Measurements from ENCODE around the gene UROC1. TPM values are rescaled to one million over a fixed set of nuclear protein-coding genes. Genes with fewer than 3 reads are reported as not detected.
A peak's percentile ranks its signal among the peaks of the same experiment; 100 is the strongest.

Gene UROC1
- total and polyA plus RNA-seq, 4 donors: 0.01 to 0.21 (median 0.08) TPM

DNA sequence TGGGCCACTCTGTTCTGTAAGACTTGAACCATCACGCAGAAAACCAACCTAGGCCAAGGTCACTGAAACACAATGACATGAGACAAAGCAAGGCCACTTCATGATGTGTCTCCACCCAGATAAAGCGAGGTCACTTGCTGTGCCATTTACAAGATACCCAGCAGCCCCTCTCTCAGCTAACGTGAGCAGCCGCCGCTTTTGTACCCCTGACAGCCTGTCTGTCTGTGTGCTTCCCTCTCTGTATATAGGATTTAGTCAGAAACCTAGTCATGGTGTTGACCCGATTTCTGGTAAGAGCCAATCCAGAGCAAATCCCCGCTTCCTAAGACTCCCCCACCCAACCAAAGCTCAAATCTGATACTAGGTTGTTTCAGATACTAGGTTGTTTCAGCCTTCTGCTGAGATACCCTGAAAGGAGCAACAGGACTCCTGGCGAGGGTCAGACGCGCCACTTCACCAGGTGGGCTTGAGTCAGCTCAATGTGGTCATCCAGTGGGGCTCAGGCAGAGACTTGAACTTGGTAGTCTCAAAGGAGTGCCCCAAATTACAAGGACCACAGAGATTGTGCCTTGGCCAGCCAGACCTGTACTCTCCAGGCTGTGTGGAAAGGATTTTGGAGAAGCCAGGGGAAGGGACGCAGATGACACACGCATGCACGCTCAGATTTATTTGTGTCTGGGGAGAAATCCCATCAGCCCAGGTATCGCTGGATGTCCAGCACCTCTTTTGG is 38.8 kb downstream of the UROC1 start:
- no peak overlapping the region for H3K4me3 ChIP-seq
- peaks cover 4 to 18% (median 8%) of the 10 kb centered on the region in 5 donors for H3K4me1 ChIP-seq (ENCODE audit: control insufficient read depth in 5 of 5, insufficient read depth in 5 of 5, low read length in 5 of 5)
- 96% methylated on average over 14 of the region's 14 CpGs for WGBS, 2 donors
- ATAC-seq (ENCODE audit: insufficient read depth, low FRiP score) (no peak), DNase-seq (no peak)
- H3K36me3 ChIP-seq (ENCODE audit: control insufficient read depth in 4 of 4, insufficient read depth in 4 of 4, low read length in 4 of 4): no peaks in the 10 kb centered on the region
- no peak overlapping the region for H3K27ac ChIP-seq (ENCODE audit: low read depth in 1 of 2, low read length in 1 of 2)
- H3K27me3 ChIP-seq (ENCODE audit: control insufficient read depth in 3 of 3, insufficient read depth in 3 of 3, low read length in 2 of 3): no peaks in the 10 kb centered on the region
- TF ChIP-seq, protein P1, sequence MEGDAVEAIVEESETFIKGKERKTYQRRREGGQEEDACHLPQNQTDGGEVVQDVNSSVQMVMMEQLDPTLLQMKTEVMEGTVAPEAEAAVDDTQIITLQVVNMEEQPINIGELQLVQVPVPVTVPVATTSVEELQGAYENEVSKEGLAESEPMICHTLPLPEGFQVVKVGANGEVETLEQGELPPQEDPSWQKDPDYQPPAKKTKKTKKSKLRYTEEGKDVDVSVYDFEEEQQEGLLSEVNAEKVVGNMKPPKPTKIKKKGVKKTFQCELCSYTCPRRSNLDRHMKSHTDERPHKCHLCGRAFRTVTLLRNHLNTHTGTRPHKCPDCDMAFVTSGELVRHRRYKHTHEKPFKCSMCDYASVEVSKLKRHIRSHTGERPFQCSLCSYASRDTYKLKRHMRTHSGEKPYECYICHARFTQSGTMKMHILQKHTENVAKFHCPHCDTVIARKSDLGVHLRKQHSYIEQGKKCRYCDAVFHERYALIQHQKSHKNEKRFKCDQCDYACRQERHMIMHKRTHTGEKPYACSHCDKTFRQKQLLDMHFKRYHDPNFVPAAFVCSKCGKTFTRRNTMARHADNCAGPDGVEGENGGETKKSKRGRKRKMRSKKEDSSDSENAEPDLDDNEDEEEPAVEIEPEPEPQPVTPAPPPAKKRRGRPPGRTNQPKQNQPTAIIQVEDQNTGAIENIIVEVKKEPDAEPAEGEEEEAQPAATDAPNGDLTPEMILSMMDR (IDR thresholded peaks at IDR 0.05; ENCODE audit: control extremely low read depth, extremely low read depth): no peak
- no peaks in the 10 kb centered on the region for H3K9me3 ChIP-seq (ENCODE audit: control insufficient read depth in 4 of 4, insufficient read depth in 3 of 4, low read length in 3 of 4)
- H3K9ac ChIP-seq (ENCODE audit: insufficient read depth in 1 of 2, low read length in 2 of 2): no peak overlapping the region

- Histone ChIP-seq H3K27ac (ENCODE audit: low read depth in 1 of 2, low read length in 1 of 2) (no peak overlapping the region), H3K9me3 (ENCODE audit: control insufficient read depth in 4 of 4, insufficient read depth in 3 of 4, low read length in 3 of 4) (no peaks in the 10 kb centered on the region), H3K4me1 (ENCODE audit: control insufficient read depth in 5 of 5, insufficient read depth in 5 of 5, low read length in 5 of 5) (peaks cover 18 to 35% (median 21%) of the 10 kb centered on the region in 5 donors), H3K36me3 (ENCODE audit: control insufficient read depth in 4 of 4, insufficient read depth in 4 of 4, low read length in 4 of 4) (peaks cover 0 to 6% (median 3%) of the 10 kb centered on the region in 4 donors), H3K27me3 (ENCODE audit: control insufficient read depth in 3 of 3, insufficient read depth in 3 of 3, low read length in 2 of 3) (no peaks in the 10 kb centered on the region), H3K9ac (ENCODE audit: insufficient read depth in 1 of 2, low read length in 2 of 2) (no peak overlapping the region), H3K4me3 (no peak overlapping the region)
- ATAC-seq (ENCODE audit: insufficient read depth, low FRiP score) (no peak), DNase-seq (no peak)
- 64 to 84% methylated on average over 4 of the region's 4 CpGs for WGBS, 2 donors
- TF ChIP-seq, protein P1 (IDR thresholded peaks at IDR 0.05; ENCODE audit: control extremely low read depth, extremely low read depth): no peak
Measured at GRCh38 chr3:126477061-126477380, 40.6 kb downstream of the UROC1 start.

DNA sequence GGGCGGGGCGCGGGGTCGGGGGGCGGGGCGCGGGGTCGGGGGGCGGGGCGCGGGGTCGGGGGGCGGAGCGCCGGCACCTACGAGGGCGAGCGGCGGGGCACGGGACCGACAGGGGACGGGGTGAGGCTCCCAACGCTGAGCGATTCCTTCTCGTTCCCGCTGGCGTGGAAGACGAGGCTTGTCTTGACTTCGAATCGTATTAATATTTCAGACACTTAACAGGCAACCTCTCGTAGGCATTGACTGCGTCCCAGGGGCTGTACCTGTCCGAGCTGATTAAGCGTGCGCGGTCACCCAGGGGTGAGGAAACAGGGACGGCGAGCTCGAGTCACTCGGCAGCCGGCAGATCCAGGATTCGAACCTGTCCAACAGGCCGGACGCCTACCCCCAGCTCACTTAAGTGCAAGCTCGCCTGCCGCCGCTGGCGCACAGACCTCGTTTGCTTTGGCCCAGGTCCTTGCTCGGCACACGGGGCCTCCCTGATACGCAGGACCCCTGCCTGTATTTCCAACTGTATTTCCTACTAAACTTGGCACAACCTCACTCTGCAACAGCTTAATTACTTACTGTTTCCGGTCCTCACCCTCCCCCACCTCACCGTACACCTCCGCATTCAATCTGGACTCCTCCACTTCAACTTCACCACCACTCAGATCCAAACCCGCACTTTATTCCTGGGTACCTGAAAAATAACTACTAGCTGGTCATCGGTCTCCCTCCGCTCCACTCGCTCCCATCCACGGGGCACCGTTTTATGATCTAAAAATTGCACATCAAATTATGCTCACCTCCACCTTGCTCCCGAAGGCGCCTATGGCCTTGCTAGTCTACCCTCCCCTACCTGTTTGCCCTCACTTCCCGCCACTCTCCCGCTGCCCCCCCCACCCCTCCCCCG is 41.2 kb downstream of the UROC1 start:
- peak overlapping the region in 1 of 2 donors; percentile 92 for H3K9ac ChIP-seq (ENCODE audit: insufficient read depth in 1 of 2, low read length in 2 of 2)
- 11 to 16% methylated on average over 44 to 60 of the region's 66 CpGs for WGBS, 2 donors
- H3K27me3 ChIP-seq (ENCODE audit: control insufficient read depth in 3 of 3, insufficient read depth in 3 of 3, low read length in 2 of 3): no peaks in the 10 kb centered on the region
- H3K36me3 ChIP-seq (ENCODE audit: control insufficient read depth in 4 of 4, insufficient read depth in 4 of 4, low read length in 4 of 4): peaks cover 0 to 8% (median 3%) of the 10 kb centered on the region in 4 donors
- peak overlapping the region; percentile 71 to 82 for H3K27ac ChIP-seq (ENCODE audit: low read depth in 1 of 2, low read length in 1 of 2)
- peaks cover 18 to 35% (median 21%) of the 10 kb centered on the region in 5 donors for H3K4me1 ChIP-seq (ENCODE audit: control insufficient read depth in 5 of 5, insufficient read depth in 5 of 5, low read length in 5 of 5)
- peak; percentile 28 for ATAC-seq (ENCODE audit: insufficient read depth, low FRiP score)
- peak; percentile 68 to 79 (median 69) for DNase-seq
- H3K9me3 ChIP-seq (ENCODE audit: control insufficient read depth in 4 of 4, insufficient read depth in 3 of 4, low read length in 3 of 4): no peaks in the 10 kb centered on the region
- peak overlapping the region; percentile 39 for H3K4me3 ChIP-seq
- TF ChIP-seq, protein P1 (IDR thresholded peaks at IDR 0.05; ENCODE audit: control extremely low read depth, extremely low read depth): no peak
